GM12892 (cell line): ENCODE results near the gene C2orf76.

ENCODE experiments used
- POLR2A ChIP-seq: IDR thresholded peaks from 2 replicates; pipeline ENCODE4 v1.6.1; 2011; ENCODE audit warnings: low read depth, low read length, control low read depth
- TAF1 ChIP-seq: IDR thresholded peaks from 2 replicates; pipeline ENCODE4 v1.6.1; 2011; ENCODE audit warnings: low read depth, mild to moderate bottlenecking, control low read depth, low read length, borderline replicate concordance

GRCh38 chr2:119260646-119261492 lies 105.8 kb downstream of the C2orf76 start:
- no peak for TF ChIP-seq TAF1
- TF ChIP-seq POLR2A = no peak
